Coronary artery (tissue), 2 donors: ENCODE results near the gene ZYX.

Source experiments
- DNase-seq: peaks from one replicate; pipeline ENCODE4 v3.0.0-alpha.2; 2017; ENCODE audit warnings: low spot score
- H3K27ac ChIP-seq, 2 donors: fragments of 200-600 bp; sonication (generic); one replicate each; pipeline ENCODE4 v1.5.1; 2016 to 2019
- H3K4me3 ChIP-seq: fragments of 200-600 bp; sonication (generic); 2 replicates; pipeline ENCODE4 v1.5.1; 2016; ENCODE audit warnings: mild to moderate bottlenecking, moderate library complexity
- TF ChIP-seq, protein P1 (sequence below): fragments of 200-600 bp; sonication (generic); IDR thresholded peaks from one replicate; pipeline ENCODE4 v1.5.1; 2019; ENCODE audit warnings: antibody characterized with exemption

The ZYX gene

DNA sequence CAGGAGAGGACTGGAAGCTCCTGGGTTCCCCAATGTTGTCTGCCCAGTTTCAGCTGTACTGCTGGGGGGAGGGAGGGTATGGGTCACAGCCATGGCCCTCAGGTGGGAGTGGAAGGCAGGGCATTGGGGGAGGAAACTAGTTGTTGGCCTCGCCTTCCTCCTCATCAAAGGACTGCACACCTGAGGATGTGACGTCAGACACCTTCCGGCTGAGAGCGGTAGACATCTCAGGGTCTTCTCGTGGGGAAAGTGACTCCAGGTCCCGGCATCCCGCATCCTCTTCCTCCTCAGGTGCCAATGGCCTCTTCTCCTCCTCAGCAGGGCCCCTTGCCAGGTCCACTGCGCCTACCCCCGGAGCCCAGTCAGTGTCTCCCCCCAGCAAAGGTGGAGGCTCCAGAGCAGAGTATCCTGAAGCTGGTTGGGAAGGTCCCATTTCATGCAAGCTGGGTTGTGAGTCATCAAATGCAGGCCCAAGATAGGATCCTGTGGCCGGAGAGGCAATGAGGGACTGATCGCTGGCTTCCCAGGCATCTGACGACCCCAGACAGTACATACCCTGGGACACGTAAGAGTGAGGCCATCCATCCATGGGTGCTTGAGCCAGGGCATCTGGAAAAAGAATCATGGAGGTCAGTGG is 24.6 kb upstream of the ZYX start:
- no peak for DNase-seq
- TF ChIP-seq, protein P1, sequence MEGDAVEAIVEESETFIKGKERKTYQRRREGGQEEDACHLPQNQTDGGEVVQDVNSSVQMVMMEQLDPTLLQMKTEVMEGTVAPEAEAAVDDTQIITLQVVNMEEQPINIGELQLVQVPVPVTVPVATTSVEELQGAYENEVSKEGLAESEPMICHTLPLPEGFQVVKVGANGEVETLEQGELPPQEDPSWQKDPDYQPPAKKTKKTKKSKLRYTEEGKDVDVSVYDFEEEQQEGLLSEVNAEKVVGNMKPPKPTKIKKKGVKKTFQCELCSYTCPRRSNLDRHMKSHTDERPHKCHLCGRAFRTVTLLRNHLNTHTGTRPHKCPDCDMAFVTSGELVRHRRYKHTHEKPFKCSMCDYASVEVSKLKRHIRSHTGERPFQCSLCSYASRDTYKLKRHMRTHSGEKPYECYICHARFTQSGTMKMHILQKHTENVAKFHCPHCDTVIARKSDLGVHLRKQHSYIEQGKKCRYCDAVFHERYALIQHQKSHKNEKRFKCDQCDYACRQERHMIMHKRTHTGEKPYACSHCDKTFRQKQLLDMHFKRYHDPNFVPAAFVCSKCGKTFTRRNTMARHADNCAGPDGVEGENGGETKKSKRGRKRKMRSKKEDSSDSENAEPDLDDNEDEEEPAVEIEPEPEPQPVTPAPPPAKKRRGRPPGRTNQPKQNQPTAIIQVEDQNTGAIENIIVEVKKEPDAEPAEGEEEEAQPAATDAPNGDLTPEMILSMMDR: no peak
- H3K27ac ChIP-seq: no peak overlapping the region
- no peak overlapping the region for H3K4me3 ChIP-seq

DNA sequence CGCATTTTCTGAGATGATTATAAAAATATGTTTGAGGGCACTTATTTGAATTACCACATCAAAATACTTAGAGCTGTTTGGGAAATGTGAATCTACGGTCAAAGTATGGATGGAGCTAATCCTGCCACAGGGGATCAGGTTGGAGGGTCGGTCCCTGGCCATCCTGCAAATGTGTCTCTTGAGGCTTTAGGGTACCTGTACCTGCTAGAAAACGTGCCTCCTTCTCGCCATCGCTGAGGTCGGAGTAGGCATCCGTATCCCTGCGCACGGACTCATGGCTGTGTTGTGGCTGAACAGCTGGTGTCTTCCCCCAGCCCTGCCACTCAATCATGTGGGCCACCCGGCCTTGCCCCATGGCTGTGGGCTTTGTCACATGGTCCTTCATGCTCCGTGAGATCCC is 22.5 kb upstream of the ZYX start:
- Histone ChIP-seq H3K4me3 (no peak overlapping the region), H3K27ac (no peak overlapping the region)
- TF ChIP-seq, protein P1: no peak
- DNase-seq: no peak

DNA sequence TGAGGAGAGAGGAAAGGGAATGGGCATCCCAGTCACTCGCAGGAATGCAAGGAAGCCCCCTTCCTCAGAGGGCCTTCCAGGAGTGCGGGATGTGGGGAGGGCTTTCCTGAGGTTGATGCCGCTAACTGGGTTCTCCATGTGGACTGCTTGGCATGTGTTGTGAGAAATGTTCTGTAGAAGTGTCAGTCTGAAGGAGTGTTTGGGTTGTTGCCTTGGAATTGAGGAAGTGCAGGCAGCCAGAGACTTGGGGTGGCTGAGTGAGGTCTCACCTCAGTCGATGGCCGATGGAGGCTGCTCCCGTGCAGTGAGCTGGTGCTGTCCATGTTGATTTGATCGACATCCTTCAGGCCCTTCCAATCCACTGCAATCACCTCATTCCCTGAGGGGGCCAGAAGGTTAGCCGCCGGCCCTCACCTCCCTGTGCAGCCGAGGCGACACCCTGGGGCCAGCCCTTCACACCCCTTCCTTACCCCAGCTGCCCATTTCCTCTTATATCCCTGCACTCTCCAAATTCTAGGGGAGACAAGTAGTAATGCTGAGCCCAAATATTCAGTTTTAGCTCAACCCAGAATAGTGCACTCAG is 21.3 kb upstream of the ZYX start:
- Histone ChIP-seq H3K27ac (no peak overlapping the region), H3K4me3 (no peak overlapping the region)
- DNase-seq: no peak
- TF ChIP-seq, protein P1: no peak

DNA sequence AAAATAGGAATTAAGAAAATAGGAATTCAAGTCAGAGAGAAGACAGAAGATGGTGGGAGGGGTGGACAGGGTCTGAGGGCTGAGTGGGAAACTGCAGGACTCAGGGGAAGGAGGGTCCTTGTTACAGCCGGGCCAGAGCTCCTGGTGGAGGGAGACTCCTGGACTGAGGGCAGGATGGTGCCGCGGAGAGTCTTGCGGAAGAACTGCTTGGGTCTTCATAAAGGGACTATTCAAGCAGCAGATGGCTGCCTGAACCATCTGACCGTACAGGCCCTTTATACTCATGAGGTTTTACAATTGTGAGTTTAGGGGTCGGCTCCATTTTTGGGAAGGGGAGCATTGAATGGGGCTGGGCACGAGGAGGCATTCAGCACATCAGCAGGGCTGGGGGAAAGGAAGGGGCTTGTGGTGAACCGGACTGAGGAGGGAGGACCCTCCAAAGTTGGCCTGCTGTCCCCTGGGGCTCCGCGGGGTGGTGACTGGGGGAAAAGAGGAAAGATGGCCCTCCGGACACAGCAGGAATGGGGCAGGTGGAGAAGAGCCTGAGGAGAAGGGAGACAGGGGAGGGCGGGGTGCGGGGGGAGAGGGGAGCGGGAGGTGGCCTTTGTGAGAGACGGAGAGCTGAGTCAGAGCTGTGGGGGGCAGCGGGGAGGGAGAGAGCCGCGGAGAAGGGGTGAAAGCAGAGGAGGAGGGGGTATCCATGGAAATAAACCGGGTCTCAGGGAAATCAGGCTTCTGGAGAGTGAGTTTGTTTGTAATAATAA is 20.2 kb upstream of the ZYX start:
- DNase-seq: no peak
- TF ChIP-seq, protein P1: no peak
- H3K27ac ChIP-seq: no peak overlapping the region
- H3K4me3 ChIP-seq: peak overlapping the region; percentile 84

DNA sequence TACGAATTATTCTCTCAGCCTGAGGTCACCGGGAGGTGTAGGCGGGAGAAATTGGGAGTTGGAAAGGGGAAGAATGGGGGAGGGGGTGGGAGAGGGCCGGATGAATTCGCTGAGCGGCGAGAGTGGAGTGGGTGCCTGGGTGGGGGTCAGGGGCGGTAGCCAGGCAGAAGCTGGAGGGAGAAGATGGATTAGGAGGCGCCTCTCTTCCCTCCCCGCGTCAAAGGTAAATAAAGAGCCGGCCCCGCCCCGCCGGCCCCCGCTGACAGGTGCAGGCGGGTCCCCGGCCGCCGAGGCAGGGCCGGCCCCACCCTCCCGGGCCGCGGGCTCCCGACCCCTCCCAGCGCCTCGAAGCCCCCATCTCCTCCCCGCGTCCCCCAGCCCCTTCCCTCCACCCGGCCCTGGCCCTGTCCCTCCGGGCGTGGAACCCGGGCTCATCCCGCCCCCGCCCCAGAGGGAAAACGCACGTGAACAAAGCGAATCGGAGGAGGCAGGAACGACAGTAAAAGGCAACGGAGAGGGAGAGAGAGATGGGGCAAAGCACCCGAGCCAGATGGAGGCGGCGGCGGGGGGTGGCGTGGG is 19.5 kb upstream of the ZYX start:
- Histone ChIP-seq H3K4me3 (peak overlapping the region; percentile 84), H3K27ac (no peak overlapping the region)
- DNase-seq: peak; percentile 38

DNA sequence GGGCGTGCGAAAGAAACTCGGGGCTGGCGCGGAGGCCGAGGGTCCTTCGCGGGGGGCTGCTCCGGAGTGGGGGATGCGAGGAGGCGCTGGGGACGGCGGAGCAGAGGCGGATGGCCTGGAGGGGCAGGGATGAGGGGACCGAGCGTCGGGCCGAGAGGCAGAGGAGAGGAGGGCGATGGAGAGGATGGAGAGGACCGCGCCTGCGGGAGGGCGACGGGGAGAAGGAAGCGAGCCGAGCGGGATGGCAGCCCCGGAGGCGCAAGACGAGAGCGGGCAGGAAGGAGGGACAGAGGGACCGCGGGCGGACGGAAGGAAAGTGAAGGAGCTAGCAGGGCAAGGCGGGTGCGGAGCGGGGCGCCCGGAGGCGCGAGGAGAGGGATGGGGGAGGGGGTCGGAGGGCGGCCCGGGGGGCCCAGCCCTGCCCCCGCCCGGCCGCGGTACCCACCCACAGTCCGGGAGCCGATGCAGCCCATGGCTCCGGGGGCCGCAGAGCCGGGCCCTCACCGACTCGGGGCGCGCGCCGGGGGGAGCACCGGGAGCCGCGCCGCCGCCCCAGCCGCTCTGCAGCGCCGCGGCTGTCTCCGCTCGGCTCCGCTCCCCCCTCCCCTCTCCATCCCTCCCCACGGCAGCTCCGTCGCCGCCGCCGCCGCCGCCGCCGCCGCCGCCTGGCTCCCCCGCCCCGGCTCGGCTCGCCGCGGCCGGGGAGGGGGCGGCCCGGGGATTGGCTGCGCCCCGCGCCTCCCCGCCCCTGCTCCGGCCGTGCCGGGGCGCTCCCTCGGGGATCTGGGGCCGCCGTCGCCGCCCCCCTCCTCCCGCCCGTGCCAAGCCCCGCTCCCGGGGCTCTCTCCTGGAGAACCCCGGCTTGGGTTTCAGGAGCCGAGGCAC is 18.8 kb upstream of the ZYX start, which contains the start of gene FAM131B:
FAM131B (minus strand) TSS at position 583 of the 885 bp plus-strand sequence; CDS start at position 473, 110 bp downstream.
- no peak for DNase-seq
- TF ChIP-seq, protein P1: no peak
- Histone ChIP-seq H3K4me3 (peak within 1 kb of the TSS; percentile 84), H3K27ac (no peak within 1 kb of the TSS)

More for the DNA sequence above, 19.5 kb upstream of the ZYX start:
- TF ChIP-seq, protein P1: no peak
